Hepatocyte (in vitro differentiated cells): Measurements from ENCODE around the gene PHAF1.

ENCODE experiments used
- EZH2 ChIP-seq: fragments of 200-600 bp; sonication (generic); IDR thresholded peaks from 2 replicates; pipeline ENCODE4 v1.6.1; 2016; ENCODE audit warnings: antibody characterized with exemption, mild to moderate bottlenecking, borderline replicate concordance
- EZH2phosphoT487 ChIP-seq: fragments of 200-600 bp; sonication (generic); IDR thresholded peaks from one replicate; pipeline ENCODE4 v1.6.1; 2018; ENCODE audit warnings: antibody characterized with exemption, mild to moderate bottlenecking, low read depth, moderate library complexity; ENCODE audit not compliant: unreplicated experiment, severe bottlenecking
- TF ChIP-seq, protein P1 (sequence below): fragments of 200-600 bp; sonication (generic); IDR thresholded peaks from 2 replicates; pipeline ENCODE4 v1.5.1; 2016; ENCODE audit warnings: antibody characterized with exemption, mild to moderate bottlenecking; ENCODE audit not compliant: poor library complexity

- TF ChIP-seq, protein P1, sequence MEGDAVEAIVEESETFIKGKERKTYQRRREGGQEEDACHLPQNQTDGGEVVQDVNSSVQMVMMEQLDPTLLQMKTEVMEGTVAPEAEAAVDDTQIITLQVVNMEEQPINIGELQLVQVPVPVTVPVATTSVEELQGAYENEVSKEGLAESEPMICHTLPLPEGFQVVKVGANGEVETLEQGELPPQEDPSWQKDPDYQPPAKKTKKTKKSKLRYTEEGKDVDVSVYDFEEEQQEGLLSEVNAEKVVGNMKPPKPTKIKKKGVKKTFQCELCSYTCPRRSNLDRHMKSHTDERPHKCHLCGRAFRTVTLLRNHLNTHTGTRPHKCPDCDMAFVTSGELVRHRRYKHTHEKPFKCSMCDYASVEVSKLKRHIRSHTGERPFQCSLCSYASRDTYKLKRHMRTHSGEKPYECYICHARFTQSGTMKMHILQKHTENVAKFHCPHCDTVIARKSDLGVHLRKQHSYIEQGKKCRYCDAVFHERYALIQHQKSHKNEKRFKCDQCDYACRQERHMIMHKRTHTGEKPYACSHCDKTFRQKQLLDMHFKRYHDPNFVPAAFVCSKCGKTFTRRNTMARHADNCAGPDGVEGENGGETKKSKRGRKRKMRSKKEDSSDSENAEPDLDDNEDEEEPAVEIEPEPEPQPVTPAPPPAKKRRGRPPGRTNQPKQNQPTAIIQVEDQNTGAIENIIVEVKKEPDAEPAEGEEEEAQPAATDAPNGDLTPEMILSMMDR: no peak
- TF ChIP-seq EZH2 (no peak), EZH2phosphoT487 (no peak)
Measured at GRCh38 chr16:67194260-67194659, 84.5 kb downstream of the PHAF1 start.
